Left lung (tissue), 10 donors: ENCODE measurements around the gene GSG1L. TPM values are rescaled to one million over a fixed set of nuclear protein-coding genes. Genes with fewer than 3 reads are reported as not detected.

Experiments
- ATAC-seq: fragments of 200-7000 bp; cut with Tn5 transposase; one replicate; pipeline ENCODE4 v1.9.1; 2020; ENCODE audit warnings: moderate library complexity
- DNase-seq, 4 donors: peaks; one replicate each; pipeline ENCODE4 v3.0.0-alpha.2; 2013 to 2020
- H3K27ac ChIP-seq, 2 donors: fragments of 200-600 bp; sonication (generic) in 1 of 2; one replicate each; pipeline versions ENCODE4 v1.5.0 to v1.8.0; 2020 to 2021
- H3K27me3 ChIP-seq, 2 donors: fragments of 200-600 bp; sonication (generic) in 1 of 2; one replicate each; pipeline versions ENCODE4 v1.5.0 to v1.8.0; 2020 to 2021
- H3K36me3 ChIP-seq, 2 donors: fragments of 200-600 bp; sonication (generic) in 1 of 2; one replicate each; pipeline versions ENCODE4 v1.5.0 to v1.8.0; 2020 to 2021
- H3K4me1 ChIP-seq, 2 donors: fragments of 200-600 bp; one replicate each; pipeline ENCODE4 v1.8.0; 2021
- H3K4me3 ChIP-seq, 2 donors: fragments of 200-600 bp; sonication (generic) in 1 of 2; one replicate each; pipeline versions ENCODE4 v1.5.0 to v1.8.0; 2020 to 2021; ENCODE audit warnings: mild to moderate bottlenecking in 1 of 2
- H3K9me3 ChIP-seq, 2 donors: fragments of 200-600 bp; sonication (generic) in 1 of 2; one replicate each; pipeline versions ENCODE4 v1.5.0 to v1.8.0; 2020 to 2021
- intact Hi-C, 2 donors: fragments of 100-400 bp; cut with DNase I; formaldehyde crosslinking; loops; one replicate each; pipeline versions ENCODE4 v1.11.2 to v1.14.2; 2022
- polyA plus RNA-seq, 6 donors: library from polyadenylated mRNA; unstranded; fragments of 120-200 nt; gene quantifications; one replicate each; pipeline ENCODE4 v1.2.1, GENCODE V29; 2013; ENCODE audit not compliant: insufficient read length in 6 of 6
- total RNA-seq, 2 donors: library from RNA; stranded (reverse); fragmentation: NEBNext Ultra II Directional; extraction: Animal tissue kit (Norgen Biotek cat#: 25700); gene quantifications; one replicate each; pipeline ENCODE4 v1.2.1, GENCODE V29; 2021
- TF ChIP-seq, protein P1 (sequence below), 2 donors: fragments of 200-600 bp; sonication (generic) in 1 of 2; IDR thresholded peaks; one replicate each; pipeline versions ENCODE4 v1.5.0 to v1.8.0; 2021; ENCODE audit warnings: antibody characterized with exemption in 2 of 2
- donor health status: DM: no; HTN: yes; CAD: no.
- donor health status: DM: no; HTN: no; CAD: no.

Gene GSG1L
- total and polyA plus RNA-seq, 8 donors: 0.20 to 1.2 (median 0.65) TPM; not detected in 1

DNA sequence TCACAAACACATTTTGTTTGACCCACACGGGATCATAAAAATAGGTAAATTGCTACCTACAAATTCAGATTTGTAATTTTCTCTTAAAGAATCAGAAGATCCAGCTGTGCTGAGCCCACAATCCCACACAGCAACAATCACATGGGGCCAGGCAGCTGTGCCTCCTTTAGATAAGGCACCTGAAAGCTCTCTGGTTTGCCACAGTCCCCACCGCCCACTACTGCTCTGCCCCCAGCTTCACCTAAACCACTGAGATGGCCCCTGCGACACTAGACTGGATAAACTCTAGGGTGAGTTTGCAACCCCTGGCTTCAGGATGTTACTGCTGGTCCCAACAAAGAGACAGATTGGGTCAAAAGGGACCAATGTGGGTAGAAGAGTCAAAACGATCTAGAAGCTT lies 96.8 kb downstream of the GSG1L start:
- Histone ChIP-seq H3K4me3 (no peak overlapping the region), H3K27me3 (peaks cover 0 to under 1% of the 10 kb centered on the region in 2 donors), H3K4me1 (no peaks in the 10 kb centered on the region), H3K27ac (no peak overlapping the region), H3K9me3 (no peaks in the 10 kb centered on the region), H3K36me3 (no peaks in the 10 kb centered on the region)
- ATAC-seq: no peak
- TF ChIP-seq, protein P1, sequence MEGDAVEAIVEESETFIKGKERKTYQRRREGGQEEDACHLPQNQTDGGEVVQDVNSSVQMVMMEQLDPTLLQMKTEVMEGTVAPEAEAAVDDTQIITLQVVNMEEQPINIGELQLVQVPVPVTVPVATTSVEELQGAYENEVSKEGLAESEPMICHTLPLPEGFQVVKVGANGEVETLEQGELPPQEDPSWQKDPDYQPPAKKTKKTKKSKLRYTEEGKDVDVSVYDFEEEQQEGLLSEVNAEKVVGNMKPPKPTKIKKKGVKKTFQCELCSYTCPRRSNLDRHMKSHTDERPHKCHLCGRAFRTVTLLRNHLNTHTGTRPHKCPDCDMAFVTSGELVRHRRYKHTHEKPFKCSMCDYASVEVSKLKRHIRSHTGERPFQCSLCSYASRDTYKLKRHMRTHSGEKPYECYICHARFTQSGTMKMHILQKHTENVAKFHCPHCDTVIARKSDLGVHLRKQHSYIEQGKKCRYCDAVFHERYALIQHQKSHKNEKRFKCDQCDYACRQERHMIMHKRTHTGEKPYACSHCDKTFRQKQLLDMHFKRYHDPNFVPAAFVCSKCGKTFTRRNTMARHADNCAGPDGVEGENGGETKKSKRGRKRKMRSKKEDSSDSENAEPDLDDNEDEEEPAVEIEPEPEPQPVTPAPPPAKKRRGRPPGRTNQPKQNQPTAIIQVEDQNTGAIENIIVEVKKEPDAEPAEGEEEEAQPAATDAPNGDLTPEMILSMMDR (IDR thresholded peaks at IDR 0.05): no peak
- no peak for DNase-seq
- intact Hi-C loops: no loop called here

DNA sequence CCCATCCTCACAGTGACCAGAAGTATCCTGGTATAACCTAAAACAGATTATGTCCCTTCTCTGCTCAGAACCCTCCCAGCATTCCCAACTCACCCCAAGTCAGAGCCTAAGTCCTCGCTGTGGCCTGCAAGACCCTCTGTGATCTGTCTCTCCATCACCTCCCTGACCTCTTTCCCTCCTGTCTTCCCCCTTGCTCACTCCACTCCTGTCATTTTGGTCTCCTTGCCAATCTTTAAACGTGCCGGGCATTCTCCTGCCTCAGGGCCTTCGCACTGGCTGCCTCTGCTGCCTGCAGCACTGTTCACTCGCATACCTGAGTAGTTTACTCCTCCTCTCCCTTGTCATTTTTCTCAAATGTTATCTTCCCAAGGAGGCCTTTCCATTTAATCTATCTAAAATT lies 97.7 kb downstream of the GSG1L start:
- intact Hi-C loops: no loop called here
- H3K4me1 ChIP-seq: no peaks in the 10 kb centered on the region
- no peaks in the 10 kb centered on the region for H3K9me3 ChIP-seq
- H3K4me3 ChIP-seq: no peak overlapping the region
- no peak overlapping the region for H3K27ac ChIP-seq
- DNase-seq (no peak), ATAC-seq (no peak)
- no peaks in the 10 kb centered on the region for H3K36me3 ChIP-seq
- no peaks in the 10 kb centered on the region for H3K27me3 ChIP-seq
- TF ChIP-seq, protein P1 (IDR thresholded peaks at IDR 0.05): no peak

DNA sequence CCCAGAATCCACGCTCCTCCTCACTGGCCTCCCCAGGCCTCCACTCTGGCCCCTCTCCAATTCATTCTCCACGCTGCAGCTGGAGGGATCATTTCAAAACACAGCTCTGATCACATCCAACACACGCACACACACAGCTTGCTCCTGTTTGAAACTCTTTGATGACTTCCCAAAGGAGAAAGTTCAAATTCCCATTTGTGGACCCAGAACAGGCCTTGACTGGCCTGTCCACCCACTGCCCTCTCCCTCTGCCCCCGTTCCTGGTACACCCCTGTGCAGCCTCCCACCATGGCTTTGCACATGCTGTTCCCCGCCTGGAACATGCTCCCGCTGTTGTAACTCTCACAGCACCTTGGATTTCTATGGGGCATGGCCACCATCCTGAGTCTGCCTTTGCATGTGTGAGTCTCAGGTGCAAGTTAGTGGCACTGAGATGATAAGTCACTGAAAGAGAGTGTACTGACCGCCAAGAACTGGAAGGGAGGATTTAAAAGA lies 100.0 kb downstream of the GSG1L start:
- ATAC-seq (no peak), DNase-seq (no peak)
- H3K4me3 ChIP-seq: no peak overlapping the region
- no peaks in the 10 kb centered on the region for H3K4me1 ChIP-seq
- no peaks in the 10 kb centered on the region for H3K27me3 ChIP-seq
- intact Hi-C loops: no loop called here
- no peak overlapping the region for H3K27ac ChIP-seq
- no peaks in the 10 kb centered on the region for H3K36me3 ChIP-seq
- no peaks in the 10 kb centered on the region for H3K9me3 ChIP-seq
- TF ChIP-seq, protein P1 (IDR thresholded peaks at IDR 0.05): no peak

DNA sequence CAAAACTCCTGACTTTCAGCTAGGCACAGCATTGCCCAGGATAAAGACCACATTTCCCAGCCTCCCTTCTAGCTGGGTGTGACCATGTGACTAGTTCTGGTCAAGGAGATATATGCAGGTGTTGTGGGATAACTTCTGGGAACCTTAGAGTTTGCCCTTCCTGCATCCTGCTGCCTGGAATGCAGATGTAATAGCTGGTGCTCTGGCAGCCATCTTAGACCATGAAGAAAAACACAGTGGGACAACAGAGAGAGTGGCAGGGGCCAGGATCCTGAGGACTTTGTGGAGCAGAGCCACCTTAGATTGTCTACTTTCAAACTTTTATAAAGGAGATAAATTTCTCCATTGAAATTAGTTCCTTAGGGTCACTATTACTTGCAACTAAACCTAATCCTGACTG lies 101.3 kb downstream of the GSG1L start:
- Histone ChIP-seq H3K4me1 (no peaks in the 10 kb centered on the region), H3K36me3 (no peaks in the 10 kb centered on the region), H3K27me3 (no peaks in the 10 kb centered on the region), H3K27ac (no peak overlapping the region), H3K4me3 (no peak overlapping the region), H3K9me3 (peaks cover 0 to 5% of the 10 kb centered on the region in 2 donors)
- TF ChIP-seq, protein P1 (IDR thresholded peaks at IDR 0.05): no peak
- ATAC-seq (no peak), DNase-seq (no peak)
- intact Hi-C loops: no loop called here

DNA sequence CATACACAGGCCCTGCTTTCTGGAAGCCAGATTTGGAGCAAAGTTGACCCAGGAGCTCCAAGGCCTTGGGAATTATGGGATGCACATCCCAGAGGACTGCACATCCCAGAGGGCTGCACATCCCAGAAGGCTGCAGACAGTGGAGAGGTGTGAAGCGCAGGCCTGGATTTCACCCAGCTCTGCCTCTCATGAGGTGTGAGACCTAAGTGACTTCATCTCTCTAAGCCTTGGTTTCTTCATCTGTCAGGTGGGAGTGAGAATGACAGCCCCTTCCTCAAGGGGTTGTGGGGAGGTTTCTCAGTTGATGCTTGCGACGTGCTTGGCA lies 102.3 kb downstream of the GSG1L start:
- no peak overlapping the region for H3K4me3 ChIP-seq
- no peaks in the 10 kb centered on the region for H3K27me3 ChIP-seq
- no peaks in the 10 kb centered on the region for H3K4me1 ChIP-seq
- H3K9me3 ChIP-seq: peaks cover 0 to 7% of the 10 kb centered on the region in 2 donors
- H3K36me3 ChIP-seq: no peaks in the 10 kb centered on the region
- no peak for DNase-seq
- intact Hi-C loops: no loop called here
- no peak for ATAC-seq
- no peak overlapping the region for H3K27ac ChIP-seq
- TF ChIP-seq, protein P1 (IDR thresholded peaks at IDR 0.05): no peak
